AG04449 (cell line): ENCODE results near the gene CHEK2.
"Not testable (repeated sequence)": the region's sequence is repeated elsewhere in the genome, so short reads cannot be mapped to it uniquely, and the experiment has no call there.

Experiments used
- CTCF ChIA-PET: fragments of 350-600 bp; formaldehyde crosslinking; extraction: SDS; loops from one replicate; lab custom pipeline; 2021; ENCODE audit warnings: antibody characterized with exemption; lab: Yijun Ruan, JAX
- POLR2A ChIA-PET: fragments of 400-600, 350-600 bp; formaldehyde crosslinking; extraction: SDS; loops from one replicate; lab custom pipeline; 2020; ENCODE audit warnings: antibody characterized with exemption, inconsistent platforms; lab: Yijun Ruan, JAX
- DNase-seq: peaks from one replicate; pipeline ENCODE4 v3.0.0-alpha.2; 2010; ENCODE audit warnings: low read depth, low spot score
- H3K4me3 ChIP-seq: 2 replicates; pipeline ENCODE4 v1.5.1; 2011; ENCODE audit warnings: low read depth, mild to moderate bottlenecking, control low read depth, low read length
- CTCF ChIP-seq: IDR thresholded peaks from one replicate; pipeline ENCODE4 v1.5.1; 2011; ENCODE audit warnings: mild to moderate bottlenecking, moderate library complexity, low read length, control low read depth, inconsistent platforms; ENCODE audit not compliant: insufficient read depth; ENCODE audit errors: missing control alignments

The CHEK2 gene

GRCh38 chr22:28769394-28770085 lies 27.9 kb upstream of the CHEK2 start:
- ChIA-PET CTCF (no interaction called here), POLR2A (no interaction called here)
- TF ChIP-seq CTCF: no peak
- no peak overlapping the region for H3K4me3 ChIP-seq
- DNase-seq: no peak

- no peak for TF ChIP-seq CTCF
- DNase-seq: no peak
- CTCF ChIA-PET: no interaction called here
- POLR2A ChIA-PET: no interaction called here
- no peak overlapping the region for H3K4me3 ChIP-seq
Measured at GRCh38 chr22:28768701-28769393, 27.2 kb upstream of the CHEK2 start.

- POLR2A ChIA-PET: interaction anchor here (0.6 kb wide), 1 partner anchor 293 kb away, joined by 3 read pairs; no protein-coding TSS in a partner anchor
- no peak for TF ChIP-seq CTCF
- H3K4me3 ChIP-seq: no peak overlapping the region
- CTCF ChIA-PET: no interaction called here
- DNase-seq: no peak
Measured at GRCh38 chr22:28766628-28767027, 25.0 kb upstream of the CHEK2 start.

GRCh38 chr22:28762000-28762399 lies 20.4 kb upstream of the CHEK2 start:
- DNase-seq, CTCF ChIA-PET, POLR2A ChIA-PET, H3K4me3 ChIP-seq: not testable (repeated sequence)

GRCh38 chr22:28761449-28761755 lies 19.8 kb upstream of the CHEK2 start:
- no peak overlapping the region for H3K4me3 ChIP-seq
- ChIA-PET CTCF (no interaction called here), POLR2A (no interaction called here)
- no peak for DNase-seq
- TF ChIP-seq CTCF: no peak

GRCh38 chr22:28759861-28760560 lies 18.4 kb upstream of the CHEK2 start:
- TF ChIP-seq CTCF: no peak

GRCh38 chr22:28754512-28754911 lies 12.9 kb upstream of the CHEK2 start:
- H3K4me3 ChIP-seq, POLR2A ChIA-PET, DNase-seq: not testable (repeated sequence)
- CTCF ChIA-PET: interaction anchor here (1.9 kb wide), 1 partner anchor 76 kb away, joined by 6 read pairs; no protein-coding TSS in a partner anchor

More at GRCh38 chr22:28759861-28760560, 18.4 kb upstream of the CHEK2 start:
- CTCF ChIA-PET: interaction anchor here (1.0 to 2.1 kb wide), 2 partner anchors 13 to 44 kb away, joined by 3 to 8 read pairs; partner anchors contain the start of gene CCDC117
- POLR2A ChIA-PET: no interaction called here
- H3K4me3 ChIP-seq: no peak overlapping the region
- no peak for DNase-seq
